ENCODE measurements around the gene GTPBP10. TPM values are rescaled to one million over a fixed set of nuclear protein-coding genes. Genes with fewer than 3 reads are reported as not detected.

GTPBP10 gene
- total and polyA plus RNA-seq, 2 of the 13 experiments (the other 11 are each of a cell fraction or from before 2014, with no cell fraction given): 13.3 to 38.7 TPM

GRCh38 chr7:90322837-90323236 lies 23.7 kb upstream of the GTPBP10 start:
- FAIRE-seq (no peak), DNase-seq (ENCODE audit: low spot score) (no peak), ATAC-seq (no peak)
- CTCF ChIA-PET (ENCODE audit: low intra/inter-chr PET ratio, low total read pairs): no interaction called here
- Histone ChIP-seq H3K27ac (ENCODE audit: extremely low read length, insufficient read depth, low read length) (no peak overlapping the region), H3K79me2 (ENCODE audit: insufficient read depth, low read length) (no peaks in the 10 kb centered on the region), H3K9me3 (ENCODE audit: low read length) (no peaks in the 10 kb centered on the region), H3K4me1 (ENCODE audit: insufficient read depth, low read length) (no peaks in the 10 kb centered on the region), H3K27me3 (ENCODE audit: control insufficient read depth in 1 of 2, insufficient read depth in 2 of 2, low read length in 2 of 2) (peaks cover 0 to 32% of the 10 kb centered on the region in 2 experiments; a peak in 3 of 5 replicates), H3K4me3 (replicated peaks in 1 of 3; ENCODE audit: insufficient read depth in 1 of 3, low read depth in 2 of 3, low read length in 3 of 3) (no peak overlapping the region), H3K9ac (ENCODE audit: insufficient read depth, low read depth, low read length) (no peak overlapping the region), H2AFZ (ENCODE audit: low read length) (no peak overlapping the region), H4K20me1 (ENCODE audit: insufficient read depth, low read length) (no peaks in the 10 kb centered on the region), H3K36me3 (replicated peaks in 1 of 2; ENCODE audit: control insufficient read depth in 1 of 2, insufficient read depth in 2 of 2, low read length in 2 of 2) (no peaks in the 10 kb centered on the region), H3K4me2 (ENCODE audit: low read depth, low read length) (no peak overlapping the region)
- BruUV-seq (replicated peaks): no TSS peak
- POLR2A ChIA-PET: no interaction called here
- intact Hi-C loops (cut with micrococcal nuclease; ENCODE audit: unreplicated experiment): no loop called here
- no peak for TF ChIP-seq ZFY (CRISPR knock-in tag; IDR thresholded peaks at IDR 0.05)
- TF ChIP-seq ZNF501 (CRISPR knock-in tag; IDR thresholded peaks at IDR 0.05): no peak
- TF ChIP-seq HIC2 (CRISPR knock-in tag; IDR thresholded peaks at IDR 0.05; ENCODE audit: low read depth): no peak
- no peak for TF ChIP-seq GTF3A (CRISPR knock-in tag; conservative IDR thresholded peaks at IDR 0.05)
- no peak for TF ChIP-seq ISL2 (CRISPR knock-in tag; IDR thresholded peaks at IDR 0.05)
- TF ChIP-seq ZGPAT (CRISPR knock-in tag; IDR thresholded peaks at IDR 0.05): no peak
- 0 out of 2 replicates have a peak, but pooled peaks have one; percentile 19 for TF ChIP-seq MAFF (IDR thresholded peaks at IDR 0.05; ENCODE audit: low read depth, low read length)
- no peak for TF ChIP-seq ZFP1 (CRISPR knock-in tag; IDR thresholded peaks at IDR 0.05)
- TF ChIP-seq MAFK (conservative IDR thresholded peaks at IDR 0.05 in 1 of 2, IDR thresholded peaks at IDR 0.05 in 1 of 2; ENCODE audit: low read length in 2 of 2): peak; percentile 36 to 52; a peak in 3 of 4 replicates
- no peak for TF ChIP-seq POGK (CRISPR knock-in tag; conservative IDR thresholded peaks at IDR 0.05)
- in situ Hi-C loops (cut with HindIII; ENCODE audit: extremely low pct_ligation_motif_present, low pct_unique_long_range_greater_than_20kb): no loop called here
